SK-N-SH (cell line): ENCODE data around the gene PTMS. TPM values are rescaled to one million over a fixed set of nuclear protein-coding genes. Genes with fewer than 3 reads are reported as not detected.

Experiments
- CTCF ChIA-PET: fragments of 300-600, 350-600 bp; formaldehyde crosslinking; extraction: SDS; loops from one replicate; lab custom pipeline; 2021; lab: Yijun Ruan, JAX
- POLR2A ChIA-PET: fragments of 350-600 bp; sonication (Branson Sonifier 250); formaldehyde crosslinking; extraction: SDS; loops from one replicate; lab custom pipeline; 2020; ENCODE audit warnings: antibody characterized with exemption, inconsistent platforms; lab: Yijun Ruan, JAX
- DNase-seq: peaks from one replicate; pipeline ENCODE4 v3.0.0; 2012
- H2AFZ ChIP-seq: fragments of 200-600 bp; sonication (generic); 2 replicates; pipeline ENCODE4 v1.8.1; 2016; ENCODE audit warnings: antibody characterized with exemption, mild to moderate bottlenecking, low read depth
- H3F3A ChIP-seq: fragments of 200-600 bp; sonication (generic); replicated peaks from 2 replicates; pipeline ENCODE3; 2016; ENCODE audit warnings: antibody characterized with exemption, mild to moderate bottlenecking; ENCODE audit not compliant: insufficient read depth
- H3K27ac ChIP-seq, 2 experiments: fragments of 200-500 bp in 1 of 2; fragments of 200-600 bp in 1 of 2; sonication (Bioruptor generic) in 1 of 2; sonication (generic), shearing (Covaris generic) in 1 of 2; 2 replicates each; pipeline versions ENCODE4 v1.5.1 to v1.6.1; 2014 to 2016; ENCODE audit warnings: low read depth in 2 of 2, inconsistent platforms in 1 of 2, low read length in 1 of 2, mild to moderate bottlenecking in 1 of 2, mixed read lengths in 1 of 2
- H3K27me3 ChIP-seq: fragments of 200-600 bp; sonication (generic), shearing (Covaris generic); 2 replicates; pipeline ENCODE4 v1.6.1; 2016; ENCODE audit warnings: mixed run types; ENCODE audit not compliant: insufficient read depth
- H3K36me3 ChIP-seq, 2 experiments: fragments of 200-500 bp in 1 of 2; fragments of 200-600 bp in 1 of 2; sonication (Bioruptor generic) in 1 of 2; sonication (generic) in 1 of 2; replicated peaks in 1 of 2; 2 replicates each; pipeline versions ENCODE3 to v1.5.1; 2014 to 2016; ENCODE audit warnings: low read length in 1 of 2, mild to moderate bottlenecking in 1 of 2; ENCODE audit not compliant: insufficient read depth in 2 of 2, control insufficient read depth in 1 of 2
- H3K4me1 ChIP-seq, 2 experiments: fragments of 200-500 bp in 1 of 2; fragments of 200-600 bp in 1 of 2; sonication (Bioruptor generic) in 1 of 2; sonication (generic), shearing (Covaris generic) in 1 of 2; 2 replicates each; pipeline versions ENCODE4 v1.5.1 to v1.6.1; 2014 to 2016; ENCODE audit warnings: low read depth in 1 of 2, low read length in 1 of 2, mixed run types in 1 of 2; ENCODE audit not compliant: insufficient read depth in 2 of 2, control insufficient read depth in 1 of 2
- H3K4me2 ChIP-seq: fragments of 200-600 bp; sonication (generic), shearing (Covaris generic); 2 replicates; pipeline ENCODE4 v1.6.1; 2017; ENCODE audit warnings: mixed run types
- H3K4me3 ChIP-seq, 2 experiments: fragments of 200-500 bp in 1 of 2; fragments of 200-600 bp in 1 of 2; sonication (Bioruptor generic) in 1 of 2; sonication (generic), shearing (Covaris generic) in 1 of 2; 2 replicates each; pipeline versions ENCODE4 v1.5.1 to v1.8.1; 2014 to 2016; ENCODE audit warnings: low read depth in 2 of 2, inconsistent platforms in 1 of 2, low read length in 1 of 2, mild to moderate bottlenecking in 1 of 2, mixed read lengths in 1 of 2, moderate library complexity in 1 of 2
- H3K79me2 ChIP-seq: fragments of 200-600 bp; sonication (generic); 2 replicates; pipeline ENCODE4 v1.8.1; 2017; ENCODE audit warnings: mild to moderate bottlenecking; ENCODE audit not compliant: insufficient read depth
- H3K9ac ChIP-seq: fragments of 200-600 bp; sonication (generic); 2 replicates; pipeline ENCODE4 v1.6.1; 2017; ENCODE audit warnings: mixed run types
- H3K9me2 ChIP-seq: fragments of 200-600 bp; sonication (generic); 2 replicates; pipeline ENCODE4 v1.6.1; 2017; ENCODE audit warnings: mixed run types
- H3K9me3 ChIP-seq: fragments of 200-600 bp; sonication (generic); 2 replicates; pipeline ENCODE4 v1.6.1; 2017; ENCODE audit warnings: mixed run types, mild to moderate bottlenecking, moderate library complexity
- H4K20me1 ChIP-seq: fragments of 200-600 bp; sonication (generic); 2 replicates; pipeline ENCODE4 v1.6.1; 2017; ENCODE audit warnings: mild to moderate bottlenecking, mixed run types; ENCODE audit not compliant: insufficient read depth
- CHD2 ChIP-seq: fragments of 150-350 bp; IDR thresholded peaks from 2 replicates; pipeline ENCODE4 v1.6.1; 2018; ENCODE audit warnings: low read length; ENCODE audit not compliant: partially characterized antibody
- ELF1 ChIP-seq: IDR thresholded peaks from 2 replicates; pipeline ENCODE4 v1.4.0; 2012
- EP300 ChIP-seq, 2 experiments: IDR thresholded peaks; 2 replicates each; pipeline versions ENCODE4 v1.4.0 to v1.6.1; 2012; ENCODE audit warnings: borderline replicate concordance in 1 of 2, low read depth in 1 of 2, low read length in 1 of 2
- EZH2phosphoT487 ChIP-seq: fragments of 200-600 bp; sonication (generic); IDR thresholded peaks from 2 replicates; pipeline ENCODE4 v1.6.1; 2017; ENCODE audit warnings: low read depth, mixed run types, mild to moderate bottlenecking, antibody characterized with exemption, moderate library complexity, borderline replicate concordance
- FOSL2 ChIP-seq: IDR thresholded peaks from 2 replicates; pipeline ENCODE4 v1.4.0; 2012; ENCODE audit warnings: low read depth, mild to moderate bottlenecking, moderate library complexity, borderline replicate concordance
- FOXJ3 ChIP-seq: sonication (generic); formaldehyde crosslinking; IDR thresholded peaks from 2 replicates; pipeline ENCODE4 v1.5.1; 2020; ENCODE audit warnings: mild to moderate bottlenecking, missing genetic modification reagents
- GABPA ChIP-seq: IDR thresholded peaks from 2 replicates; pipeline ENCODE4 v1.4.0; 2012; ENCODE audit warnings: low read depth, mild to moderate bottlenecking
- IRF3 ChIP-seq: fragments of 150-350 bp; IDR thresholded peaks from 2 replicates; pipeline ENCODE4 v1.6.1; 2016; ENCODE audit warnings: mild to moderate bottlenecking, low read depth, low read length
- MAX ChIP-seq: IDR thresholded peaks from 2 replicates; pipeline ENCODE4 v1.4.0; 2012; ENCODE audit warnings: low read depth
- NFIC ChIP-seq: IDR thresholded peaks from 2 replicates; pipeline ENCODE4 v1.4.0; 2012; ENCODE audit warnings: borderline replicate concordance
- NRF1 ChIP-seq: IDR thresholded peaks from 2 replicates; pipeline ENCODE4 v1.6.1; 2012; ENCODE audit warnings: low read depth, mild to moderate bottlenecking, low read length
- PBX3 ChIP-seq: IDR thresholded peaks from 2 replicates; pipeline ENCODE4; 2012
- POLR2AphosphoS5 ChIP-seq: IDR thresholded peaks from 2 replicates; pipeline ENCODE4 v1.6.1; 2012; ENCODE audit warnings: low read depth, low read length
- RAD21 ChIP-seq: IDR thresholded peaks from 2 replicates; pipeline ENCODE4 v1.6.1; 2012; ENCODE audit warnings: mild to moderate bottlenecking, low read length
- RCOR1 ChIP-seq: fragments of 150-350 bp; IDR thresholded peaks from 2 replicates; pipeline ENCODE4 v1.6.1; 2017; ENCODE audit warnings: antibody characterized with exemption, low read length
- RFX5 ChIP-seq: IDR thresholded peaks from 2 replicates; pipeline ENCODE4 v1.6.1; 2012; ENCODE audit warnings: mild to moderate bottlenecking, improper control_type of control experiment, low read length
- SIN3A ChIP-seq: IDR thresholded peaks from 2 replicates; pipeline ENCODE4 v1.6.1; 2012; ENCODE audit warnings: low read depth, mild to moderate bottlenecking, low read length, moderate library complexity, borderline replicate concordance
- SMC3 ChIP-seq: IDR thresholded peaks from 2 replicates; pipeline ENCODE4 v1.6.1; 2012; ENCODE audit warnings: low read depth, low read length, improper control_type of control experiment
- TCF12 ChIP-seq: IDR thresholded peaks from 2 replicates; pipeline ENCODE4 v1.4.0; 2012
- TEAD4 ChIP-seq: IDR thresholded peaks from 2 replicates; pipeline ENCODE4 v1.4.0; 2012; ENCODE audit warnings: mild to moderate bottlenecking, borderline replicate concordance; ENCODE audit not compliant: insufficient read depth
- USF1 ChIP-seq: IDR thresholded peaks from 2 replicates; pipeline ENCODE4 v1.4.0; 2012; ENCODE audit warnings: low read depth, borderline replicate concordance
- YY1 ChIP-seq: IDR thresholded peaks from 2 replicates; pipeline ENCODE4 v1.4.0; 2012; ENCODE audit warnings: low read depth, mild to moderate bottlenecking
- ZBTB33 ChIP-seq: IDR thresholded peaks from 2 replicates; pipeline ENCODE4 v1.4.0; 2012; ENCODE audit warnings: low read depth, borderline replicate concordance
- WGBS: methylation state at CpG from one replicate; pipeline ENCODE4 v1.1.6; 2017; ENCODE audit warnings: low lambda C conversion rate; 5-methylcytosine and 5-hydroxymethylcytosine counted together
- polyA plus RNA-seq, 3 experiments: library from polyadenylated mRNA; depleted of rRNA; stranded (reverse); fragments of >200 nt; gene quantifications; 2 replicates each; pipeline ENCODE4 v1.2.3, GENCODE V29; 2012

The PTMS gene
- 391 and 661 TPM in 2 replicates for polyA plus RNA-seq (2012; rRNA removed)
- polyA plus RNA-seq (2012; cell fraction: cytosol; rRNA removed) = 526 and 613 TPM in 2 replicates
- polyA plus RNA-seq (2012; cell fraction: nucleus; rRNA removed) = 247 and 291 TPM in 2 replicates

- ChIA-PET POLR2A (interaction anchor here (0.6 to 4.8 kb wide), 19 partner anchors 11 to 160 kb away, joined by 3 to 89 read pairs (median 4); partner anchors contain the start of genes CDCA3, COPS7A, GPR162 and MLF2), CTCF (interaction anchor here (0.8 to 15.2 kb wide), 25 partner anchors 12 to 215 kb away, joined by 3 to 343 read pairs (median 4); partner anchors contain the start of genes CD4, COPS7A, GPR162 and MLF2)
- peak within 1 kb of the TSS; percentile 90 for H3K9ac ChIP-seq
- H3K36me3 ChIP-seq = peaks cover 6 to 10% of the 10 kb centered on the region in 2 experiments
- no peaks in the 10 kb centered on the region for H3K9me3 ChIP-seq
- 13% methylated on average over 30 of the region's 63 CpGs for WGBS
- peak; percentile 91 for DNase-seq
- peak within 1 kb of the TSS; percentile 87 to 95 for H3K27ac ChIP-seq
- peaks cover 15% of the 10 kb centered on the region for H3F3A ChIP-seq
- no peaks in the 10 kb centered on the region for H3K27me3 ChIP-seq
- H4K20me1 ChIP-seq = peaks cover 38% of the 10 kb centered on the region
- H3K4me1 ChIP-seq = peaks cover 22 to 46% of the 10 kb centered on the region in 2 experiments
- peaks cover 40% of the 10 kb centered on the region for H3K79me2 ChIP-seq
- H2AFZ ChIP-seq = 0 out of 2 replicates have a peak within 1 kb of the TSS, but pooled peaks have one; percentile 38
- H3K9me2 ChIP-seq = no peaks in the 10 kb centered on the region
- peak within 1 kb of the TSS; percentile 96 for H3K4me2 ChIP-seq
- H3K4me3 ChIP-seq = peak within 1 kb of the TSS; percentile 82 to 93
- TF ChIP-seq EP300 (IDR thresholded peaks at IDR 0.05; ENCODE audit: borderline replicate concordance in 1 of 2, low read depth in 1 of 2, low read length in 1 of 2) (peak in 1 of 2 experiments; percentile 47; a peak in 1 of 4 replicates), TCF12 (no peak), IRF3 (no peak), MAX (peak; percentile 38; the same call in 1 of the 2 replicates), ELF1 (no peak), USF1 (no peak), ZBTB33 (no peak), TEAD4 (0 out of 2 replicates have a peak, but pooled peaks have one; percentile 6), YY1 (0 out of 2 replicates have a peak, but pooled peaks have one; percentile 39), RCOR1 (no peak), SMC3 (no peak), NFIC (peak; percentile 26; the same call in 1 of the 2 replicates), EZH2phosphoT487 (no peak), PBX3 (peak; percentile 40), RAD21 (no peak), SIN3A (peak; percentile 65; the same call in 1 of the 2 replicates), RFX5 (peak; percentile 15; the same call in 1 of the 2 replicates), NRF1 (no peak), GABPA (0 out of 2 replicates have a peak, but pooled peaks have one; percentile 15), CHD2 (no peak), POLR2AphosphoS5 (peak; percentile 98), FOSL2 (no peak), FOXJ3 (no peak)
Observed at GRCh38 chr12:6765634-6766581, at the start of gene PTMS. PTMS (plus strand) TSS chr12:6766363; CDS start chr12:6766706, 343 bp downstream.
